NCI-H2227 (cell line): ENCODE results near the gene HS3ST6.
"Not testable (repeated sequence)": the region's sequence is repeated elsewhere in the genome, so short reads cannot be mapped to it uniquely, and the experiment has no call there.

Experiments
- DNase-seq: peaks from one replicate; lab custom pipeline; 2025; ENCODE audit not compliant: unreplicated experiment; lab: John Stamatoyannopoulos, UW

The HS3ST6 gene

DNA sequence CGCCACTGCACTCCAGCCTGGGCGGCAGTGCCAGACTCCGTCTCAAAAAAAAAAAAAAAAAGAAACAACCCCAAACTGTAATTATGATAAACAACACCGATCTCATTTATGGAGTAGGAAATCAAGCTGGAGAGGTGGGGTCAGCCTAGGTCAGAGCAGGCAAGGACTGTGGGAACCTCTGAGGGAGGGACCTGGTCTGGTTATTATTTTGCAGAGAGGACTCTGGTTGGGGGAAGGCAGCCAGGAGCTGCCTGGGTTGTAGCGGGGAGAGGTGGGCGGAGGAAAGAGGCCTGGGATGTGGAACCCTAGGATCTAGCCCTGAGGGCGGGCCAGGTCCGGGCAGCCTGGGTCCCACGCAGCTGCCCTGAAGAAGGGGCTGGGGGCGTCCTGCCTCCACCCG, 10.9 kb upstream of the HS3ST6 start:
- DNase-seq: peak; percentile 79

DNA sequence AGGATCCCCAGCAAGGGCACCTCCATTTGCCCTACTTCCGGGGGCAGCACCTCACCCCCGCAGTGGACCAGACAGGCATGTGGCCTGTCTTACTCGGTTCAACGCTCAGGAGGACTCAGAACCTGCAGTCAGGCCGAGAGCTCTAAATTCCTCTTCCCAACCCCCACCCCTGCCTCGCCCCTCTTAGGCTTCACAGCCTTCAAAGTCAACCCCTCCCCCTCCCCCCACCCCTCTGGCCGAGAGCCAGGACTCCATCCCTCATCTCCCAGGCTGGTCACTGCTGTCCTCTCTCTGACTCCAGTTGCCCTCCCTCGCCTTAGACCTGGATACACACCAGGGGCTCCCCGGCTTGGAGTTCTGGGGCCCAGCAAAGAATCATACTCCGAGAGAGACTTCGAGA, 8.1 kb upstream of the HS3ST6 start:
- DNase-seq: no peak

DNA sequence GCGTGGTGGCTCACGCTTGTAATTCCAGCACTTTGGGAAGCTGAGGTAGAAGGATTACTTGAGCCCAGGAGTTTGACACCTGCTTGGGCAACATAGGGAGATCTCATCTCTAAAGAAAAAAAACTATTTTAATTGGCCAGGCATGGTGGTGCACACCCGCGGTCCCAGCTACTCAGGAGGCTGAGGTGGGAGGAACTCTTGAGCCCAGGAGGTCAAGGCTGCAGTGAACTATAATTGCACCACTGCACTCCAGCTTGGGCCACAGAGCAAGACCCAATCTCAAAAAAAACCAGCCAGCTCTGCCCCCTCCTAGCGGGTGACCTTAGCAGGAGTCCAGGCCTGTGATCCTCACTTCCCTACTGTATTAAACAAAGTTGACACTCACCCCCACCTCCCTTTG, 5.9 kb upstream of the HS3ST6 start:
- DNase-seq: no peak

DNA sequence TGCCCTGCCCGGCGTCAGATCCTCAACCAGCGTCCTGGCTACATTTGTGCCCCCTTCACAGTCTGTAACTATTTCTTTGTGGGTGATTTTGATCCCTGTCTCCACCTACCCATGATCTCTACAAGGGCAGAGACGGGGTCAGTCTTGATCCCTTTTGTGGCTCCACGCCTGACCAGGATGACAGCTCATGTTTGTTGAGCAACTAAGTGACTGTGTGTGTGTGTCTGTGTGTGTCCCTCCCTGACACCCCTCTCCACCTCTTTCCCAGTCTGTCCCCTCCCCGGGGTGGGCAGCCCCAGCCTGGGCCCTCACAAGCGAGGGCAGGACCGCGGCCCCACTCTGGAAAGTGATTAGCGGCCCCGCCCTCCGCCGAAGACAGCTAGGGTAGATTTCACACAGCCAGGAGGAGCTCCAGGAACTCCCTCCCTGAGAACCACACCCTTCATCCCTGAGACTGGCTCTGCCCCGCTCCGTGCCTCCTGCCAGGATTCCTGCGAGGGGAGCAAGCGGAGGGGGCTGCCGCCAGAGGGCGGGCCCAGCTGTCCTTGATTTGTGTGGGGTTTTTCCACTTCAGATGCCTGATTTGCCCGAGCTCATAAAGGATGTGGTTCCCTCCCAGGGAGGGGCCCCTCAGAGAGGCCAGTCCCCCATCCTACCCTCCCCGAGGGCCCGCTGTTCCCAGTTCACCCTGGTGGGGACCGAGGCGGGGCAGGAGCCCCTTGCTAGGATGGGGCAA, 5.3 kb upstream of the HS3ST6 start:
- peak; percentile 71 for DNase-seq

DNA sequence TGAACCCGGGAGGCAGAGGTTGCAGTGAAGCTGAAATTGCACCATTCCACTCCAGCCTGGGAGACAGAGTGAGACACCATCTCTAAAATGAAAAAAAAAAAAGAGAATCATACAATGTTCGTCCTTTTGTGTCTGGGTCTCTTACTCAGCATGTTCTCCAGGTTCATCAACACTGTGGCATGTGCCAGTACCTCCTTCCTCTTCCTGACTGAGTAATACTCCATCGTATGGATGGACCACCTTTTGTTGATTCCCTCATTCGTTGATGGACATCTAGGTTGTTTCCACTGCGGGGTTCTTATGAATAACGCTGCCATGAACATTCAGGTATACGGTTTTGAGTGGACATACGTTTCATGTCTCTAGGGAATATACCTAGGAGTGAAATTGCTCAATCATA, 4.1 kb upstream of the HS3ST6 start:
- DNase-seq: no peak

DNA sequence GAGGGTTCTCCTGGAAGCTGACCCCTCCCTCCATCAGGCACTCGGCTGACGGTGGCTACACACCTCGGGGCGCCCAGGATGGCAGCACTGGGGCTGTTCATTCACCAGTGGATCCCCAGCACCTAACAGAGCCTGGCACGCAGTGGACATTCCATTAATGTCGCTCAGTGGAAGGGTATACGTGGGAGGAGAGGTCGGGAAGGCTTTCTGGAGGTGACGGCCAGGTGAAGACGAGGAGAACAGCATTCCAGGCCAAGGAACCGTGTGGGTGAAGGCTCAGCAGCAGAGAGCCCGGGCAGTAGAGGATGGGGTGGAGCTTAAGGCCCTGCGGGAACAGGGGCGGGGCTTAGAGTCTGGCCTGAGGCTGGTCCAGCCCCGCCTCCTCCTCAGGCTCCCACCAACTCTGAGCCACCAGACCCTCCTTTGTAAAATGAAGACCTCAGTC, 2.5 kb upstream of the HS3ST6 start:
- peak; percentile 43 for DNase-seq

DNA sequence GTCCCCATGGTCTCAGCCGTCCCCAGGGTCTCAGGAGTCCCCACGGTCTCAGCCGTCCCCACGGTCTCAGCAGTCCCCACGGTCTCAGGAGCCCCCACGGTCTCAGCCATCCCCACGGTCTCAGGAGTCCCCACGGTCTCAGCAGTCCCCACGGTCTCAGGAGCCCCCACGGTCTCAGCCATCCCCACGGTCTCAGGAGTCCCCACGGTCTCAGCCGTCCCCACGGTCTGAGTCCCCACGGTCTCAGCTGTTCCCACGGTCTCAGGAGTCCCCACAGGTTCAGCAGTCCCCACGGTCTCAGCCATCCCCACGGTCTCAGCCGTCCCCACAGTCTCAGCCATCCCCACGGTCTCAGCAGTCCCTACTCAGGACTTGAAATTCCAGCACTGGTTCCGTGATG, 1.9 kb upstream of the HS3ST6 start:
- not testable (repeated sequence) for DNase-seq

DNA sequence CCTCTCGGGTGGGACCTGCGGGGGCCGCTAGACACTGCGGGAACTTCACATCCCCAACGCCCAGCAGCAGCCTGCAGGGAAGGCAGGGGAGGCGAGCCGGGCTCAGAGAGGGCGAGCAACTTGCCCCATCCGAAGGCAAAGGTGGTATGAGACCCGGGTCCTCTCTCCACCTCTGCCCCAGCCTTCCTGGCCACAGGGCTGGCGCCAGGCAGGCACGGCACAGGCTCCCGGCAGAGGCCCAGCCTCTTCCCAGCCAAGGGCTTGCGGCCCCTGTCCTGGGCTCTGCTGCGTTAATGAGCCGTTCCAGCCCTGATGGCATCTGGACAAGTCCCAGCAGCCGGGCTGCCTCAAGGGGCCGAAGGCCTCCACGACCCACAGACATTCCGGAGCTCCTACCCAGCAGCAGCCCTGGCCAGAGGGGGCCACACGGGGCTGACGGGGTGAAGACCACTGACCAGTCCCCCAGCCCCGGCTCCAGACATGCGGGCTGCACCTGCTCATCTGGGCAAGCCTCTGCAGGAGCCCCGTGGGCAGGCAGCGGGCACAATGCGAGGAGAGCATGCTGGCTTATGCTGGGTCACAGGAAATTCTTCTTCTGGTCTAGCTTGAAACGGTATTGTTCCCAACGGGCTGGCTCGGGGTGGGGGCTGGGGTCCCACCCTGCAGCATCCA, 1.2 kb upstream of the HS3ST6 start:
- DNase-seq: no peak

DNA sequence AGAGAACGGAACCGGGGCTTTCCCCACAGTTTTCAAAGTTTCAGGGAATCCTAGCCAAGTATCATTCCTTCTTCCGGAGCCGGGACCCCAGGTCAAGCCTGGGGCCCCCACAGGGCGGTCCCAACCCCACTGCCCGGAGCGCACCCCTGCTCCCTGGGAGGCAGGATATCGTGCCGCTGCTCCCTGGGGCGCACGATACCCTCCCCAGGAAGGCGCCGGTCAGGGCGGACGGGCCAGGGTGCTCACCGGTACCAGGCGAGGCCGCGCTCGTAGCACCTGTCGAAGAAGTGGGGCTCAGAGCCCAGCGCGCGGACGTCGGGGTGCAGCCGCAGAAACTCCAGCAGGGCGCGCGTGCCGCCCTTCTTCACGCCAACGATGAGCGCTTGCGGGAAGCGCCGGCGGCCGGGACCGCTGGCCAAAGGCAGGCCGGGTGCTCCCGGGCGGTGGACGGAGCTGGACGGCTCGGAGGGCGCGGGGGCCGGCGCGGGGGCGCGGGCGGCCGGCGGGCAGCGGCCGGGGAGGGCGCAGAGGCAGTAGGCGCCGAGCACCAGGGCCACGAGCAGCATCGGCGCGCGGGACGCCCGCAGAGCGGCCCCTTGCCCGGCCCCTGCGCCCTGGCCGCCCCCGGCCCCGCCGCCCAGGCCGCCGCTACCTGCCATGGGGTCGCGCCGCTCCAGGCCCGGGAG, 407 bp downstream of the HS3ST6 start:
- DNase-seq: no peak

DNA sequence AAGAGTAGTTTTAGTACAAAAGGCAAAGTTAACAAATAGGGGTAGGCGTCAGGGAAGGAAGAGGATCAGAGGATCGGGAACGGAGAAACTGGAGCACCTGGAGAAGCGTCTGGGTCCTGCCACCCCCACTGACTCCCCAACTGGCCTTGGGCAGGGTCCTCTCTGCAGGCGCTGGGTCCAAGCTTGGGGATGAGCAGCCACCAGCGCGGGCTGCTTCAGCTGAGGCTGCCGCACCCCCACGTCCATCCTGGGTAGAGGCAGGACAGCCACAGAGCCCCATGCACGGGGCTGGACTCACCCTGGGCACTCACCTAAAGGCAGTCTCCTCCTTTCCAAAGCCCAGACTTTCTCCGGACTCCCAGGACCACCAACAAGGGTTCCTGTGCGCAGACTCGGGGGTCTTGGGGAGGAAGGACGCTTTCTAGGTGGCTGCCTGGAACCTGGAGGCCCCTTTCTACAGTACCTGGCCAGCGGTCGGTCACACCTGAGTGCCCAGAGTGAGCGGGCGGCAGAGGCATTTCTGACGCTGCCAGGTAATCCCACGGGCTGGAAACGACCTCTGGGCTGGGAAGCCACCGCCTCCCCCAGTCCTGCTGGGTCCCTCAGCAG, 1.1 kb downstream of the HS3ST6 start:
- DNase-seq: no peak

DNA sequence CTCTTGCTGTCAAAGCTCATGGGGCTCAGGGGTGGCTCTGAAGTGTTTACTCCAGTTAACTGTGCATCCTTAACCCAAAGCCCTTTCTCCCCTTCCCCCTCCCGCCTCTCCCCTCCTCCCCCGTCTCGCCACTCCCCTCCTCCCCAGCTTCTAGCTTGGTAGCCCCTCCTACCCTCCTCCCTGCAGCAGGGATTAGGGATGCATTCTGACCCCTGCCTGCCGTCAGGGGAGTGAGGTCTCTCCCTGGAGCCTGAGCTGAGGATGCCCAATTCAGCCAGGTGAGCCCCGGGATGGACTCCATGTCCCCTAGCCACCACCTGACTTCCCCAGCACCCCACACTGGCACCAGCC, 1.6 kb downstream of the HS3ST6 start:
- DNase-seq: no peak

DNA sequence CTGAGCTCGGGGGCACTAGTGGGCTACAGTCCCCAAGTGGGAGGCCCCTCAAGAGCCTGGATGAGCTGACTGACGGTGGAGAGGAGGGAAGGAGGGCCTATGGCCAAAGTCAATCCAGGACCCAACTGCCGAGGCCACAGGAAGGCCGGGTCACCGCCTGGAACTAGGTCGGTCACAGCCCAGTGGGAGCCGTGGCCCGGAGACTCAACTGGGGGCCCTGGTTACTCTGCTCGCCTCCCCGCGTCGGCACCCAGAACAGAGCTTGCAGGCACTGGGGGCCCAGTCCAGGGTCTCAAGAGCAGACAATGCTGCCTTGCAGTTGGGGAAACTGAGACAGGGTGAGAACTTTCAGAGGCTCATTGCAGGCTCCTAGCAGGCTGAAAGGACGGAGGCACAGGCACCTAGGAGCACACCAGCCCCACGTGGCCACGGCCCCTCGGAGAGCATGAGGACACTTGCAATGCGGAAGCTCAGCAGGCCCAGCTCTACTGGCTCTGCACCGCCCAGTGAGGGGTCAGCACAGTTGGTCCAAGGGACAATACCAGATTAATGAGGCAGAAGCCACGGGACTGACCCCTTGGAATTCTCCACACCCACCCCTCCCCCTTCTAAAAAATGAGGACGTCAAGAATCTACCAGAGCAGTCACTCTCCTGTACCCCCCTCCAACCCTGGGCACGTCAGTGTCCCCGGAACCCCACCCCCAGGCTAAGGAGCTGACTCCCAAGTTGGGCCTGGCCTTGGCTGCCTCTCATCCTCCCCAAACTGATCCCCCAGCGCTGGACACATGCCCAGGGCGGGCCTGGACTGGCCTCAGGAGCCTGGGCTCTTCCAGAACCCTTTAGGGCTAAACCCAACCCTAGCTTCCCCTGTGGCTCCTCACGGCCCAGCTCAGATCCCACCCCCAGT, 2.2 kb downstream of the HS3ST6 start:
- no peak for DNase-seq

DNA sequence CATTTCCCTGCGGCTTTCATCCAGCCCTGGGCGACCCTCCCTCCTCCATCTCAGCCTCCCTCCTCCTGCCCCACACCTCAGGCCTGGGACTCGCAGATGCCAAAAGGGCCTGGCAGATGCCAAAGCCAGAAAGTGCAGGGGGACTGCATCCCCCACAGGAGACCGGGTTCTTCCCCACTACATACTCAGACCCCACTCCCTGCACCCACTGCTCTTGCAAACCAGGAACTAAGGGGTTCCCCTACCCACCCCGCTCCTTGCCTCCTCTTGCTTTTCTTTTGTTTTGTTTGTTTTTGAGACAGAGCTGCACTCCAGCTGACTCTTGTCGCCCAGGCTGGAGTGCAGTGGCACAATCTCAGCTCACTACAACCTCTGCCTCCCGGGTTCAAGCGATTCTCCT, 3.2 kb downstream of the HS3ST6 start:
- no peak for DNase-seq

DNA sequence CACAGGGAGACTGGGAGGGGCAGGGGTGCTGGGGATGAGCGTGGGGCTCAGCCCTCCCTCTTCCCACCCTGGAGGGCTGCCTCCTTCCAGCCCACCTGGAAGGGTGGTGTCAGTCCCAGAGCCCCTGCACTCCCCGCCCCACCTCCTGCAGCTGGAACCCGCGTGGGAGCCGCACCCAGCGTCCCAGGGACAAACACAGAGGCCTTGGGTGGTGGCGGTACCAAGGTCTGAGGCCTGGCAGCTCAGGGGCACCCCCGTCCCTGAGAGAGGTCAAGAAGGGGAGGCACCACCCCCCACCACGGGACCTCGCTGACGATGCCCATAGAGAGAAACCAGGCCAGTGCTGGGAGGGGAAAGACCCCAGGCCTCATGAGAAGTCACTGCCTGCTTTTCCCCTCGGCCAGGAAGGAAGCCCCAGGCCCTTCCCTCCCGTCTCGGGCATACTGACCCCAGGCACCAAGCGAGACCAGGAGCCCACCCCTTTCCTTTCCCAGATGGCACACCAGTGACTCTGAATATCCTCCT, 4.1 kb downstream of the HS3ST6 start:
- no peak for DNase-seq

DNA sequence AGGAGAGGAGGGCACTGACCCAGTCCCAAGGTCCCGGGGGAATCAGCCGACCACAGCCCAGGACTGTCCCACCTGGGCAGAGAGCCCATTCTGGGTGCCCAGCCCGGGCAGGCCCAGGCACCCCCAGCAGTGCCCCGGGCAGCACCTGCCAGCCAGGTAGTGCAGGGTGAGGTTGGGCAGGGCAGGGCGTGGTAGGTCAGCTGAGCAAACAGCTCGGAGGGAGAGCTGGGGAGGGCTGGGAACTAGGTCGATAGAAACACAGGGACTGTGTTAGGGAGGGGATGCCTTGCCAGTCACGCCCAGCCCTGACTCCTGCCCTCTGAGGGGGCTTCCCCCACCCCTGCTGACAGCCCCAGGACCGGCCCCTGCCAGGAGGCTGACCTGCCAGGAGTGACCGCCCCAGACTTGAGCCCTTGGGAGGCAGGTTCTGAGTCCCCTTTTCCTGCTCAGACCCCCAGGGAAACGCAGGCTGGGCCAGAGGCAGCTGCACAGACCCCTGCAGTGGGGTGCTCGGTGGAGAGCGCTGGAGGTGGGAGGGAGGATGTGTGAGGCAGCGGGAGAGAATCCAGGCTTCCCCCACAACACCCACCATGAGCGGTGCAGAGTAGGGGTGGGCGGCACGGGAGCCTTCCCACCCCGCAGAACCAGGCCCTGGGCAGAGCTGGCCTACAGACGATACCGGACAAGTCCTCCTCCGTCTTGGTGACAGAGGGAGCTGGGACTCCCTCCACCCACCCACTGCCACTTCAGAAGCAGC, 4.7 kb downstream of the HS3ST6 start:
- DNase-seq: no peak

DNA sequence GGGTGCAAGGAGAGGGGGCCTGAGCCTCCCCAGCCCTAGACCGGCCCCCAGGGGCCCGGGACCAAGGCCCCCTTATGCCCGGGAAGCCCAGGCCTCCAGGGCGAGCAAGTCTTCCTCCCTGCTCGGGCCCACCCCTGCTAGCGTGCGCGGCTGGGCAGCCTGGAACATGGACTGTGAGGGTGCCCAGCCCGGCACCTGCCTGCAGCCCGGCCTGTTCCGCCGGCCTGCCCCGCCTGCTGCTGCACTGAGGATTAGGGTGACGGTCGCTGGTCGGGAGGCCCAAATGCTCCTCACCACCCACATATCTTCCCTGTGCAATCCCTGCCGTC, 6.0 kb downstream of the HS3ST6 start:
- no peak for DNase-seq

DNA sequence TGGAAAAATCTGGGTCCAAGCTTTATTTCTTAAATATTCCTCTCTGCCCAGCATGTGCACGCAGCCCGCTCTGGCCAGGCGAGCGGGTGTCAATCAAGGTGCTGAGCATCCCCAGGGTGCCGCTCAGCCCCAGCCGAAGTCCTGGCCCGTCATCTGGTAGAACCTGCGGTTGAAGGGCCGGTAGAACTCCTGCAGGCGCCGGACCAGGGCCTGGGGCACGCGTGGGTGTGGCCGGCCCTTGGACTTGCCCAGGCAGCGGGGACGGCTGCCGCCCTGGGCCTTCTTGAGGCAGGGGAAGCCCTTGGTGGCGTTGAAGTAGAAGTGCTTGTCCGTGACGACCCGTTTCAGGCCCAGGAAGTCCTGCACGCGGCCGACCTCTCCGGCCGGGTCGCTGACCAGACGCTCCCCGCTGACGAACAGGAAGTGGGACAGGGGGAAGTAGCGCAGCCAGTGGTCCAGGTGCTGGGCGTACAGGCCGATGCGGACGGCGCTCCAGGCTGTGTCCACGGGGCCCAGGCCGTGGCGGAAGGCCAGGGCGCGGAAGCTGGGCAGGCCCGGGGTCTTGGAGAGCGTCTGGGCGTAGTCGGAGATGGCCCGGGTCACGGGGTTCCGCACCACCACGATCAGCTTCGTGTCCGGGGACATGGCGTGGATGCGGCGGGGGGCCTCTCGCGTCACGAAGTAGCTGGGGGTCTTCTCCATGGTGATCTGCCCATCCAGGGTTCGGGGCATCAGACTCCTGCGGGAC, 6.6 kb downstream of the HS3ST6 start:
- no peak for DNase-seq

DNA sequence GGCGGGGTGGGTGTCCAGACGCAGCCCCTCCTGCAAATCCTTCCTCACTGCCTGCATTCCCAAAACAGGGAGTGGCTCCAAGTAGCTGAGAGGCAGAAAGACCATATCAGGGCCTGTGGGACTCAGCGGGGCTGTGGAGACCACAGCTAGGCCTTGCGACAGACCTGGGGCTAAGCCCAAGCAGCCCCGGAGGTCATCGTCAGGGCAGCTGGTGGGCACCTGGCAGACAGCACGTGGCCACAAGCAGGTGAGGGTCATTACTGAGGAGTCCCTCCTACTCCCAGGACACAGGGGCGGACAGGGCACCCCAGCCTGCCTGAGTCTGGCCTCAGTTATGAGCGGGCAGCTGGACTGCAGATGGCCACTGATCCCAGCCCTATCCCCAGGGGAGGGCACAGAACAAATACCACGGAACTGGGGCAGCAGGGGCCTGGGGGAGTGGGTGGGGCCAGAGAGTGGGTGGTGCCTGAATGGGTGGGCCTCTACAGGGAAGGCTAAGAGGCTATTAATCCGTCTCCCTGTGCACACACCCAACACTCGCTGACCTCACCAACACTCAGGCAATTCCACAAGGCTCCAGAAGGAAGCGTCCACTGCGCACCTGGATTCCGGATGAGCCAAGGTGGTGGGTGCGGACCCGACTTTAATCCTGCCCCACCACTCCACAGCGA, 8.5 kb downstream of the HS3ST6 start:
- DNase-seq: no peak

DNA sequence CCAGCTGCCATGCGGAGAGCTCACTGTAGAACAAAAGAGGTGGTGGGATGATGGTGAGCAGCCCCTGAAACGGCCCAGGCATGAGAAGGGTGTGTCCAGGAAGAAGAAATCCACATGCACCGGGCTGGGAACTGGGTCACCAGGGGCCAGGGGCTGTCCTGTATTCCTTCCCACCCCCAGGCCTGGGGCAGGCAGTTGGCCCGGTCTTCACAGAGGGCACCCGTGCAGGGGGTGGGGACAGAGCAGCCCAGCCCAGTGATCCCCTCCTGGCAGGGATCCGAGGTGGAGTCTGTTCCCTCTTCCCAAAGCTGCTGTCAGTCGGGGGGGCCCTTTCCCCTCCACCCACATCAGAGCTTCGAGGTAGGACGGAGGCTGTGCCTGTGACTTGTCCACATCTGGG, 9.2 kb downstream of the HS3ST6 start:
- DNase-seq: no peak
